SK-N-MC (cell line): Measurements from ENCODE around the gene TRIM34.

Source experiments
- FOXP2 ChIP-seq: optimal IDR thresholded peaks from 2 replicates; pipeline ENCODE3; 2011; ENCODE audit warnings: mild to moderate bottlenecking, moderate library complexity; ENCODE audit not compliant: insufficient read depth; ENCODE audit errors: extremely low read length, control extremely low read depth
- POLR2AphosphoS5 ChIP-seq: IDR thresholded peaks from 2 replicates; pipeline ENCODE4 v1.6.1; 2012; ENCODE audit warnings: mild to moderate bottlenecking, low read depth, low read length, borderline replicate concordance

- TF ChIP-seq FOXP2 (no peak), POLR2AphosphoS5 (no peak)
Measured at GRCh38 chr11:5608808-5609207, 16.0 kb upstream of the TRIM34 start.
